Neural progenitor cell (in vitro differentiated cells): ENCODE results near the gene KLK2.

ENCODE experiments used
- CTCF ChIP-seq: fragments of 200-600 bp; sonication (generic); IDR thresholded peaks from 2 replicates; pipeline ENCODE4 v1.5.1; 2017; ENCODE audit warnings: antibody characterized with exemption, mild to moderate bottlenecking
- EZH2 ChIP-seq: fragments of 200-600 bp; sonication (generic); IDR thresholded peaks from 2 replicates; pipeline ENCODE4 v1.6.1; 2017; ENCODE audit warnings: antibody characterized with exemption, mild to moderate bottlenecking, moderate library complexity

GRCh38 chr19:50851620-50852019 lies 21.6 kb upstream of the KLK2 start:
- TF ChIP-seq CTCF (no peak), EZH2 (no peak)
